Measurements from ENCODE around the gene UBQLN3.

DNA sequence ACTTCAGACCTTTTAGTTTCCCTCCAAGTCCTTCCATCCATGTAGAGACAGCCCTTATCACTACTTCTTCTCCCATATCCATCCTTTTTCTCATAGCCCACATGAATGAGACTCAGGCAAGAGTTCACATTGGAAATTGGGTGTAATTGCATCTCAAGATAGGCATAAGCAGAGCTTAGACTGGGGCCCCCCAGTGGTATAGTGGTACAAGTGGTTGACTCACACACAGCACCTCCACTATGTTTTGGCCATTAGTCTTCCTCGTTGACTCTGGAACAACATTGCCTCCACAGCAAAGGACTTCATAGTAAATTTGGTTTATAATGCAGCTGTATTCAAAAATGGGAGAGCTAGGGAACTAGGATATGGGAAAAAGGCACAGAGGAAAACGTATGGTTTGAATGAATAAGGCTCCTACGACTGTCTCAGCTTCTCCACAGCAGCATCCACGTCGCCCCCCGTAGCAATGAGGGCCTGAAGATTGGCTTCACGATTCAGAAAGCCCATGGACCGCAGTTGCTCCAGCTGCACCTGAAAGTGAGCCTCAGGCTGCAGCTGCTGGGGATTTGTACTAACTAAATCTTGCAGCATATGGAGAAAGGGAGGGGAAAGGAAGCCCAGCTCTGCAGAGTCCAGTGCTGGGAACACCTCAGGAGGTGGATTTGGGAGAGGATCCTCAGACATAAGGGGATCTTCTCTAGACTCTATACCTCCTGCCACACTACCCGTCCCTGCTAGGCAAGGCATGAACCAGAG lies 2.4 kb downstream of the UBQLN3 start:
- no peak for TF ChIP-seq POLR2A (IDR thresholded peaks at IDR 0.05)
- TF ChIP-seq CTCF (IDR thresholded peaks at IDR 0.05), result no peak
- no peak for TF ChIP-seq POLR2AphosphoS5 (IDR thresholded peaks at IDR 0.05)
